Lung microvascular endothelial cell (primary cell): ENCODE measurements around the gene FBN3. TPM values are rescaled to one million over a fixed set of nuclear protein-coding genes. Genes with fewer than 3 reads are reported as not detected.
"Not testable (repeated sequence)": the region's sequence is repeated elsewhere in the genome, so short reads cannot be mapped to it uniquely, and the experiment has no call there.

Experiments
- DNase-seq, 2 donors: peaks; one replicate each; pipeline versions ENCODE4 v3.0.0 to v3.0.0-alpha.2; 2010; ENCODE audit warnings: low read depth in 2 of 2
- total RNA-seq: library from RNA; depleted of rRNA; stranded (reverse); fragments of >200 nt; gene quantifications from 2 replicates; pipeline ENCODE4 v1.2.1, GENCODE V29; 2014

FBN3 gene
- total RNA-seq, 1 donor from 2014 or later: not detected

DNA sequence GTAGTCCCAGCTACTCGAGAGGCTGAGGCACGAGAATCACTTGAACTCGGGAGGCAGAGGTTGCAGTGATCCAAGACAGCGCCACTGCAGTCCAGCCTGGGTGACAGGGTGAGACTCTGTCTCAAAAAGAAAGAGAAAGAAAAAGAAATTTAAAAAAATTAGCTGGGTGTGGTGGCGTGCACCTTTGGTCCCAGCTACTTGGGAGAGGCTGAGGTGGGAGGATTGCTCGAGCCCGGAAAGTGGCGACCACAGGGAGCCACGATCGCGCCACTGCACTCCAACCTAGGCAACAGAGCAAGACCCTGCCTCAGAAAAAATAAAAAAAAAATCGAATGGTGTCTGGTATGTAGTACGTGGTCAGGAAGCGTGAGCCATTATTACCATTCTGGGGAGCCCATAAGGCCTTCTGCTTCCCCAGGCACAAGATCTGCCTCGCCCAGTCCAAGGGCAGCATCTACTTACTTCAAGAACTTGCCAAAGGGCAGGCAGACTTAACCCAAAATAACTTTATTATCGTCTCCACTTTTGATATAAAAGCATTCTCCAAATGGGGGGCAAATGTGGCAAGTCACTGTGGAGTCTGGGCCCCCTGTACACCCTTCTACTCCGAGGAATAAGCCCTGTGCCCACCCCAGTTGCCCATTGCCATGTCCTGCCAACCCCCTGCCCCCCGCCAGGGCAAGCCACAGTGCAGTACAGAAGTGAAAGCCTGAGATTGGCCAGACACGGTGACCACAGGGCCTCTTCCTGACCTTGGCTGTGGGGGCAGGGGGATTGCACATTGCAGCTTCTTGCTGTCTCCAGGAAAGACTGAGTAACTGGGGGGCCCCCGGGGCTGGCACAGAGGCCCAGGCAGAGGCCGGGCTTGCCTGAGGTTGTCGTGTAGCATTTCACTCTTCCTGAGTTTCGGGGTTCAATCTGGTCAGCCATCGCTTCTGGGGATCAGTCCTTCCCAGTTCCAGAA lies 84.2 kb downstream of the FBN3 start:
- no peak for DNase-seq

GRCh38 chr19:8057545-8058270 lies 91.7 kb downstream of the FBN3 start:
- DNase-seq: no peak

- DNase-seq: no peak
These were observed 92.9 kb downstream of the FBN3 start for GRCh38 chr19:8056533-8056932.

GRCh38 chr19:8054169-8054568 lies 95.2 kb downstream of the FBN3 start:
- no peak for DNase-seq

DNA sequence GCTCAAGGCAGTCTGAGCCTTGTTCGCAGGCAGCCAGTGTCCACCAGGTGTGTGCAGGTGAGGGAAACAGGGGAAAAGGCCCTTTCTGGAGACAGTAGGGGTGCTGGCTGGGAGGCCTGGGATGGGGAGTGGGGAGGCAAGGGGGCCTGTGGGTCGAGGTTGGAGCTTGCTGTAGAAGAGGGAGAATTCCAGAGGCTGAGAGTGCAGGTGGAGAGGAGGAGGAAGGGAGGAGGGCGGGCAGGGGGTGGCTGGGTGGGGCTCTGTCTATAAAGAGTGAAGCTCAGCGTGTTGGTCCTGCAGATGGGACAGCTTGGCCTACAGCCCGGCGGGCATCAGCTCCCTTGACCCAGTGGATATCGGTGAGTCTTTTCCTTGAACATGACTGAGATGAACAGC lies 96.9 kb downstream of the FBN3 start, which contains the start of gene CCL25:
CCL25 (plus strand) TSS at position 297 of the 396 bp plus-strand sequence. CDS start 290 bp downstream, outside the sequence.
- DNase-seq: no peak

GRCh38 chr19:8050274-8051096 lies 98.9 kb downstream of the FBN3 start:
- DNase-seq: peak; percentile 58 to 82

- DNase-seq: no peak
These were observed 102.7 kb downstream of the FBN3 start for GRCh38 chr19:8046569-8047165.

- no peak for DNase-seq
These were observed 103.4 kb downstream of the FBN3 start for GRCh38 chr19:8045872-8046568.

DNA sequence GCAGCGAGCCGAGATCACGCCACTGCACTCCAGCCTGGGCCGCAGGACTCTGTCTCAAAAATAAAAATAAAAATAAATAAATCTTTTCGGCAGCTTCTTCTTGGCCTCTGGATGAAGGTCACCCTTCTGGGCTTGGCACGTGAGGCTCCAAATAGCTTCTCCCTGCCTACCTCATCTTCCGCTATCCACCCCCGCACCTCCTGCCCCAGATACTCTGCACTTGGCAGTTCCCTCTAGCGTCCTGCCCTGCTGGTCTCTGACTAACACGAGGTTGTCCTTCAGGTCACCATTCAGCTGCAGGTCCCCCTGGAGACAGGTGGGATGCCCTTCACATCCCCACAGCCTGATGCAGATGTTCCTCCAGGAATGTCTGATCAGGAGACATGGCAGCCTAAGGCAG lies 105.4 kb downstream of the FBN3 start:
- DNase-seq: no peak

- DNase-seq: no peak
These were observed 106.5 kb downstream of the FBN3 start for GRCh38 chr19:8042900-8043299.

DNA sequence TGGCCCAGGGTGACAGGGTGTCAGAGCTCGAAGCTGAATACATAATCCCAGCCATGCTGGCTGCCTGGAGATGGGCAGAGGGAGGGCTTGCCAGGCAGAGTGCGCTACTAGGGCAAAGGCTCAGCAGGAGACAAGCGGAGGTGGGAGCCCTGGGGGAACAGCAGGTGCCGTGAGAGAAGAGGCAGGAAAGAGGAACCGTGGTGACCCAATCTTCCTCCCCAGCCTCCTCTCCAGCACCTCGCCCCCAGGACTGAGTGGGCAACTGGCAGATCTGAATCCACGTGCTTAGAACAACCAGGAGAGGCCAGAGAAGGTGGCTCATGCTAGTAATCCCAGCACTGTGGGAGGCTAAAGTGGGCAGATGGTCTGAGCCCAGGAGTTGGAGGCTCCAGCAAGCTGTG lies 107.9 kb downstream of the FBN3 start:
- no peak for DNase-seq

- no peak for DNase-seq
These were observed 110.2 kb downstream of the FBN3 start for GRCh38 chr19:8039231-8039630.

DNA sequence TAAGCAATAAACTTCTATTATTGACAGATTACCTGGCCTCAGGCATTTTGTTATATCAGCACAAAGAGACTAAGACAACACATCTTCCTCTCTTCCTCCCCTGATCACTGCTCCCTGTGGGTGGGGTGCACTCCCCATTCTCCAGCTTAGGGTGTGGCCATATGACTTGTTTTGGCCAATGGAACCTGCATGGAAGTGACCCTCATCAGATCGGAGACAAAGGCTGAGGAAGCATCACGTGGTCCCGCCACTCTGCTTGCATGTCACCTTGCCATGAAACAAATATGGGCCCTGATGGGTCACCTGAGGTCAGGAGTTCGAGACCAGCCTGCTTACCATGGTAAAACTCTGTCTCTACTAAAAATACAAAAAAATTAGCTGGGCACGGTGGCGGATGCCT lies 110.6 kb downstream of the FBN3 start:
- no peak for DNase-seq

- DNase-seq: no peak
These were observed 112.8 kb downstream of the FBN3 start for GRCh38 chr19:8036434-8037099.

- DNase-seq: no peak
These were observed 115.2 kb downstream of the FBN3 start for GRCh38 chr19:8034178-8034525.

DNA sequence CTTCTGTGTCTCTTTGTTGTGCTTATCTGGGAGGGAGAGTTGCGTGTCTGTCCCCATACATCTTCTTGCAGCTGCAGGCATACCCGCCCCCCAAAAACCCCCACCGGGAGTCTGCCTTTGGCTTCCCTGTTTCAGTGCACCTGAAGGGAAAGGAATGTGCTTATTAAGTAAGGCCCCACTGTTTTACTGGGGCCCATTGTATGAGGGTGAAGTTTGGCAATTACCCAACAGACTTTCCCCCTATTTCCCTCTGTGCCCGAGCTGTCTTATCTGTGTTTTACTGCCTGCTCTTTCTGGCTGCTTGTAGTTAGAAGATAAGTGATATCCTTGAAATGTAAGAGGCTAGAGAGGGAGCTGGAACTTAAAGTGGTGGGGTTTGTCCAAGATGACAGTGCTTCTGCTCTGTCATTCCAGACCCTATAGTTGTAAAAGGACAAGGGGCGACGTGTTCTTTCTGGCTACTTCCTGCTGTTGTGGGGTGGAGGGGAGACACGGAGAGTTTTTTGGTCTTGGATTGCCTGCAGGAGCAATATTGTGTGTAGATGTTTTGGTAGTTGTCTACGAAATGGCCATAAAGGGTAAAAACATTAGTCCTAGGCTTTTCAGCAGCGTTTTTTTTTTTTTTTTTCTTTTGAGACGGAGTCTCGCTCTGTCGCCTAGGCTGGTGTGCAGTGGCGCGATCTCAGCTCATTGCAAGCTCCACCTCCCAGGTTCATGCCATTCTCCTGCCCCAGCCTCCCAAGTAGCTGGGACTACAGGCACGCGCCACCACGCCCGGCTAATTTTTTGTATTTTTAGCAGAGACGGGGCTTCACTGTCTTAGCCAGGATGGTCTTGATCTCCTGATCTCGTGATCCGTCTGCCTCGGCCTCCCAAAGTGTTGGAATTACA lies 115.9 kb downstream of the FBN3 start:
- not testable (repeated sequence) for DNase-seq

DNA sequence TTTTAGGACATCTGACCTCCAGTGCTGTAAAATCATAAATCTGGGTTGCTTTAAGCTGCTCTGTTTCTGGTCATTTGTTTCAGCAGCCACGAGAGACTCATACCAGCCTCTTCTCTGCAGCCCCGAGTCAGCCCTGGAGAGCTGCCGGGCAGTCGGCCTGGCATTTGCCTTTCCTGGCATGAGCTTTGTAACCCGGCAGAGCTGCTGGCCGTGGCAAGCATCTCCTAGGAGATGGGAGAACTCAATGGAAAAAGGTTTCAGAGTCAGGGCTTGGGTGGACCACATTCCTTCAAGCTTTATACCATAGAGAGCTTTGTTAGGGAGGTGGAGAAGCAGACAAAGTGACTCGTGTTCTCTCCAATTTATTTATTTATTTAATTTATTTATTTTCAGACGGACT lies 118.4 kb downstream of the FBN3 start:
- no peak for DNase-seq

- no peak for DNase-seq
These were observed 120.4 kb downstream of the FBN3 start for GRCh38 chr19:8028951-8029491.

- DNase-seq: no peak
These were observed 124.1 kb downstream of the FBN3 start for GRCh38 chr19:8025316-8025715.
